Measurements from ENCODE around the gene LBHD2.

DNA sequence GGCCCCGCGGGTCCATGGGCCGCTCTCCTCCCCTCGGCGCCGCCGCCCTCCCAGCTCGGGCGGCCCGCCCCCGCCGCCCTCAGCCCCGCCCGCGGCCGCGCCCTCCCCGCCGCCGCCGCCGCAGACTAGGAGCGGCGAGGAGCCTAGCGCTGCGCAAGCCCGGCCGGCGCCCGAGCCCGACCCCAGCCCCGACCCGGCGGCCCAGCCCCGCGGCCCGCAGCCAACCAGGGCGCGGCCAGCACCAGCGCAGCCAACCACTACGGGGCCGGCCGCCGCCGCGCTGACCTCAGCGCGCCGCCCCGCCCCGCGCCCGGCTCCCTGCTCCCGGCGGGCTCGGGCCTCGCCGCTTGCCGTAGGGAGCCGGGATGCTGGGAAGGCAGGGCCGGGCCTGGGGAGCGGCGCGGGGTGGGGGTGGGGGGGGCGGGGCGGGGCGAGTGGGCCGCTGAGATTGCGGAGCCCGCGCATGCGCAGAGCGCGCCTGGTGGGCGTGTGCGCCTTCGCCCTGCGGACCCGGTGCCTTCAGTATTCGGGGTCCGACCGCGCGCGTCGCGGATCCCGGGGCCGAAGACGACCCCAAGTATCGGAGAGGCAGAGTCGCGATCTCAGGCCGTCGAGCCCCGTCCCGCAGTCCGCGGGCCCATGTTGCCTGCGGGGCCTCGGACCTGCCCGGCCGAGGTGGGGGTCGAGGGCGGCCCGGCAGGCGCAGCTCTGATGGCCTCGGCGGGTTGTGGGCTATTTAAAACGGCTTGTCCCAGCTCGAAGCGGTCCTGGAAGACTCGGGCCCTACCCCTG lies 26.4 kb upstream of the LBHD2 start, which contains the start of gene CDC42BPB:
- TF ChIP-seq POLR2AphosphoS5 (IDR thresholded peaks at IDR 0.05) (peak in 1 of 2 donors; percentile 14), POLR2A (IDR thresholded peaks at IDR 0.05) (peak in 1 of 4 donors; percentile 62), EP300 (IDR thresholded peaks at IDR 0.05) (no peak)
- TF ChIP-seq, protein P1, sequence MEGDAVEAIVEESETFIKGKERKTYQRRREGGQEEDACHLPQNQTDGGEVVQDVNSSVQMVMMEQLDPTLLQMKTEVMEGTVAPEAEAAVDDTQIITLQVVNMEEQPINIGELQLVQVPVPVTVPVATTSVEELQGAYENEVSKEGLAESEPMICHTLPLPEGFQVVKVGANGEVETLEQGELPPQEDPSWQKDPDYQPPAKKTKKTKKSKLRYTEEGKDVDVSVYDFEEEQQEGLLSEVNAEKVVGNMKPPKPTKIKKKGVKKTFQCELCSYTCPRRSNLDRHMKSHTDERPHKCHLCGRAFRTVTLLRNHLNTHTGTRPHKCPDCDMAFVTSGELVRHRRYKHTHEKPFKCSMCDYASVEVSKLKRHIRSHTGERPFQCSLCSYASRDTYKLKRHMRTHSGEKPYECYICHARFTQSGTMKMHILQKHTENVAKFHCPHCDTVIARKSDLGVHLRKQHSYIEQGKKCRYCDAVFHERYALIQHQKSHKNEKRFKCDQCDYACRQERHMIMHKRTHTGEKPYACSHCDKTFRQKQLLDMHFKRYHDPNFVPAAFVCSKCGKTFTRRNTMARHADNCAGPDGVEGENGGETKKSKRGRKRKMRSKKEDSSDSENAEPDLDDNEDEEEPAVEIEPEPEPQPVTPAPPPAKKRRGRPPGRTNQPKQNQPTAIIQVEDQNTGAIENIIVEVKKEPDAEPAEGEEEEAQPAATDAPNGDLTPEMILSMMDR (IDR thresholded peaks at IDR 0.05) = no peak
